Inflammatory macrophage (primary cell): ENCODE results near the gene AASDHPPT.
"Not testable (repeated sequence)": the region's sequence is repeated elsewhere in the genome, so short reads cannot be mapped to it uniquely, and the experiment has no call there.

Experiments used
- DNase-seq, 2 donors: peaks; one replicate each; pipeline ENCODE4 v3.0.0-alpha.2; 2020 to 2022
- total RNA-seq, 18 experiments: gene quantifications; one replicate each; lab custom pipeline; 2026; ENCODE audit warnings: mixed read lengths in 6 of 18, inconsistent platforms in 2 of 18; lab: John Stamatoyannopoulos, UW

AASDHPPT gene
- 8.0 to 61.2 (median 37.6) reads per million in 18 experiments for total RNA-seq

GRCh38 chr11:106077609-106078455 lies at the start of gene AASDHPPT:
AASDHPPT (plus strand) TSS chr11:106077662; CDS start chr11:106077711, 49 bp downstream.
- peak in 1 of 2 donors; percentile 37 for DNase-seq

- DNase-seq, result no peak
These were observed 46.9 kb upstream of the AASDHPPT start for GRCh38 chr11:106030609-106031008.

GRCh38 chr11:106031202-106031810 lies 46.2 kb upstream of the AASDHPPT start:
- DNase-seq, result no peak

- DNase-seq, result no peak
These were observed 45.5 kb upstream of the AASDHPPT start for GRCh38 chr11:106031936-106032335.

GRCh38 chr11:106032861-106033260 lies 44.6 kb upstream of the AASDHPPT start:
- no peak for DNase-seq

DNA sequence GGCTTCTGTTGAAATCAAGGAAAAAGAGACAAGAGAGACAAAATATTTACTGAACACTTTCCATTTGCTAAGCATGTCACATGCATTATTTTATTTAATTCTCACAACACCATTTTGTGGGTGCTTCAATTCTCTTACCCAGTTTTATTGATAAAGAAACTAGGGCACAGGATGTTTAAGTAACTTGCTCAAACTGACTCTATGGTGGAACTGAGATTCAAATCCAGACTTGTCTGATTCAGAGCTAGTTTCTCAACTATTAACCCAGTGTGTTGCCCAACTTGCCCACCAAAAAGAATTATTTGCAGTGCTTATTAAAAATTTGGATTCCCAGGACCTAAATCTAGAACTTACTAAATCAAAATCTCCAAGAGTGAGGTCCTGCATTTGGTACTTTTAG lies 33.9 kb upstream of the AASDHPPT start:
- no peak for DNase-seq

DNA sequence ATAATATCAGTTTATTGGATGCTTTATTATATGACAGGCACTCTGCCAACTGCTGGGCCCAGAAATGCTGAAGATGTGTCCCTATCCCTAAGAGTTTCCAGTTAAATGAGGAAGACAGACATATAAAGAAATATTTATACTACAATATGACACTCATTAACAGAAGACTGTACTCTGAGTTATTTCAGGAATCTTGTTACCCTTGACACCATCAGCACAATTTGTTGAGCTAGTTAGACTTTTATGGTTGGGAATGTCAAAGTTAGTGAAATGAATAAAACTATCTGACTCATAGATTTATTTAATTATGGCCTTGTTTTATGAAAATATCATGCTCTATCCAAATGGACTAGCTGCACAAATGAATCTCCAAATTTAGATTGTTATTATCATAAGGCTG lies 29.8 kb upstream of the AASDHPPT start:
- no peak for DNase-seq

DNA sequence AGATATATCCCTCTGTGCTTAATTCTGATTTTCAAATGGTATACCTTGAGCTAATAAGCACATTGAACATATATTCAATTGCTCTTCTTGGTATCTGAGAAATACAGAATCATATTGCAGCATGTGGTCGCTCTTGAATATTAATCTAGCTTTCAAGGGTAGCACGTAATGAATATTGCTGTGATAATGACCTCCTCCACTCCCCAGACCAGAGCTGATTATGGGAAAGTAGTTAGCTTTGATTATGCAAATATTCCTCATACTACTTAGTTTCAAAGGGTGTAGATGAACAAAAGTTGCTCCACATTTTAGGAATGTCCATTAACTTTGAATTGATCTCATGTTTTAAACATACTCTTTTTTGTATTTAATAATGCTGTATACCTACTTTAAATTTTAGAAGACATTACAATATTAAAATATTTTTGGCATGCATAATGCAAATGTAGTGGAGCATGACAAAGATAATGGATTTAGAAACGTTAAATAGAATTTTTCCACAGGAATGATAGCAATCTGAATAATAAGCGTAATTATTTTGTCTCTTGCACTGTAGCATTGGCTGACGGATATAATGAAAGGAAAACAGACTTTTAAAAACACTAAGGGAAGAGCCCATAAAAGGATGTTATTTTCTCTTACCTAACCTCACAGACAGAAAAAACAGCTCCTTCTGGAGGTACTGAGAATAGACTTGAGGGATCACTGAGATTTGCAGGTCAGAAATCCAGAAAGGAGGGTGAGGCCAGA lies 27.6 kb upstream of the AASDHPPT start:
- no peak for DNase-seq

GRCh38 chr11:106051103-106051502 lies 26.4 kb upstream of the AASDHPPT start:
- no peak for DNase-seq

DNA sequence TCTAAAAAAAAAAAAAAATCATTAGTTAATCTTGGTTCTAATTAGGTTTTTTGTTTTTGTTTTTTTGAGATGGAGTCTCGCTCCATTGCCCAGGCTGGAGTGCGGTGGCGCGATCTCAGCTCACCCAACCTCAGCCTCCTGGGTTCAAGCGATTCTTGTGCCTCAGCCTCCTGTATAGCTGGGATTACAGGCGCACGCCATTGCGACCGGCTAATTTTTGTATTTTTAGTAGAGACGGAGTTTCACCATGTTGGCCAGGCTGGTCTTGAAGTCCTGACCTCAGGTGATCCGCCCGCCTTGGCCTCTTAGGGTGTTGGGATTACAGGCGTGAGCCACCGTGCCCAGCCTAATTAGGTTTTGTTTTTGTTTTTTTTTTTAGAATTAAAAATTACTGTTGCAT lies 19.1 kb upstream of the AASDHPPT start:
- DNase-seq, result not testable (repeated sequence)

- no peak for DNase-seq
These were observed 17.8 kb upstream of the AASDHPPT start for GRCh38 chr11:106059617-106060016.

- no peak for DNase-seq
These were observed 16.1 kb upstream of the AASDHPPT start for GRCh38 chr11:106061249-106061784.

- no peak for DNase-seq
These were observed 15.2 kb upstream of the AASDHPPT start for GRCh38 chr11:106061954-106062949.

GRCh38 chr11:106063009-106063408 lies 14.5 kb upstream of the AASDHPPT start:
- no peak for DNase-seq

DNA sequence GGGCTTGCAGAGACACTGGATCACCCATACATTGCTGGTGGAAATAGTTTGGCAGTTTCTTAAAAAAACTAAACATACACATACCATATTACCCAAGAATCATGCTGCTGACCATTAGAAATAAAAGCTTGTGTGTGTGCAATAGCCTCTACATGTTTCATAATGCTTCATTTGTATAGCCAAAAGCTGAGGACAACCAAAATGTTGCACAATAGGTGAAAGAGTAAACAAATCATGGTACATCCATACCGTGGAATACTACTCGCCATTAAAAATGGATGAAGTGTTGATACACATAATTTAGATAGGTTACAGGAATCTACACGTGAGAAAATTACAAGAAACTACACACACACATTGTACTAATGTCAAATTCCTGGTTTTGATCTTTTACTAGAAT lies 6.9 kb upstream of the AASDHPPT start:
- peak in 1 of 2 donors; percentile 48 for DNase-seq

DNA sequence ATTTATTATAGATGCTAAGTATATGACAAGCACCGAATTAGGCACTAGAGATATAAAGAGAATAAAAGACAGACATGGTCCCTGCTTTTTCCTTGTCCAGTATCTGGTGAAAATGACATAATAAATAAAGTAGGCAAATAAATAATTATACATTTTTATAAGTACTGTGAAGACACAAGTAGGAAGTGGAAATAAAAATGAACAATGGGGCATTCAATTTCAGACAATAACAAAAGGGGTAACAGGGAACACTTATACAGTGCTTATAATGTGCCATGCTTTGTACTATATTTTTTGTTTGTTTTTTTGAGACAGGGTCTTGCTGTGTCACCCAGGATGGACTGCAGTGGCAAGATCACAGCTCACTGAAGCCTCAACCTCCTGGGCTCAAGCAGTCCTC lies 4.7 kb upstream of the AASDHPPT start:
- DNase-seq, result no peak

- no peak for DNase-seq
These were observed 1.1 kb upstream of the AASDHPPT start for GRCh38 chr11:106076171-106076918.

DNA sequence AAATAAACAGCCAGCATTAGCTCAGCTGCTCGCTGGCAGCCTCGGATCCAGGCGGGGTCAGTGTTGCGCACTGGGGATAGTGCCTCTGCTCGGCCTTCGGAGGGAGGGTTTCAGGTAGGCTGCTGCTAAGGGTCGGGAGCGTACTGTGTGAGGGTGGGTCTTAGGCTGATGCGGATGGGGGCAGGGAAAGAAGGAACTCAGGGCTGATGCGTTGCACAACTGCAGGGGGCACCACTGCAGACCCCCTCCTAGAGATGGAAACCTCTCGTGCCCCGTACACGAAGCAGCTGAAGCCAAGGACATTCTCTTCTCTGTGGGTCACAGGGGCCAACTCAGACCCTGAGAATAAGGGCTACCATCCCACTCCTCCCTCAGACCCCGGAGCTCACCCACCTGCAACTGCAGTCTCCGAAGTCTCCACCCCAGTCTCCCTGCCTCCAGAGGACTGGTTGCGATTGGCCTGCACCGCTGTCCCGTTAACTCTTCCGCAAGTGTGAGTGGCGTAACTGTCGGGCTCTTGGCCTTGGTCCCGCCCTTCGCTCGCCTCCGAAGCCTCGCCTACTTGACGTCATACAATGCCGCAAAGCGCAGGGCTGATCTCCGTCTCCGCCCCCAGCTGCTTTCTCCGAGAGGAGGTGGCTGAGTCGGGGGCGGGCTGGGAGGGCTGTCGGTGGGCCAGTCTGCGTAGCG lies 398 bp upstream of the AASDHPPT start, which contains the start of gene KBTBD3:
TSS of gene KBTBD3 (minus strand) at position 429 of the 690 bp plus-strand sequence. CDS start 18,250 bp downstream, outside the sequence.
- DNase-seq, result peak; percentile 99 to 100

GRCh38 chr11:106082096-106082495 lies 4.6 kb downstream of the AASDHPPT start:
- DNase-seq, result no peak

DNA sequence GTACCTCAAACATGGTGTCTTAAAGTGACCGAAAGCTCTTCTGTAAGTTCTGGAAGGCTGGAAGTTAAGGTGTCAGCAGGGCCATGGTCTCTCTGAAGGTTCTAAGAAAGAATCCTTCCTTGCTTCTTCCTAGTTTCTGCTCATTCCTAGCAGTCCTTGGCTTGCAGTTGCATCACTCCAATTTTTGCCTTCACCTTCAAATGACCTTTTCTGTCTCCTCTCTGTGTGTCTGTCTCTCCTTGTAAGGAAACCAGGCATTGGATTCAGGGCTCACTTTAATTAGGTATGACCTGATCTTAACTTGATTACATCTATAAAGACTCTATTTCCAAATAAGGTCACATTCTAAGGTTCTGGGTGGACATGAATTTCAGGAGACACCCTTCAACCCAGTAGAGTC lies 8.7 kb downstream of the AASDHPPT start:
- no peak for DNase-seq
